WTC11 (cell line): ENCODE measurements around the gene USP44. TPM values are rescaled to one million over a fixed set of nuclear protein-coding genes. Genes with fewer than 3 reads are reported as not detected.

ENCODE experiments used
- ATAC-seq: fragments of 200-7000 bp; cut with Tn5 transposase; 2 replicates; pipeline ENCODE4 v1.10.0; 2021; ENCODE audit warnings: mild to moderate bottlenecking, moderate library complexity
- CTCF ChIA-PET: fragments of 300-600 bp; sonication (Branson Sonifier 250); formaldehyde crosslinking; loops from one replicate; lab custom pipeline; 2021; ENCODE audit warnings: antibody characterized with exemption; lab: Charles Lee
- POLR2A ChIA-PET: fragments of 350-600 bp; sonication (Branson Sonifier 250); formaldehyde crosslinking; loops from one replicate; lab custom pipeline; 2021; ENCODE audit warnings: antibody characterized with exemption; lab: Charles Lee
- DNase-seq: peaks from one replicate; pipeline ENCODE4 v3.0.0; 2021; ENCODE audit warnings: low spot score
- H3K27ac Mint-ChIP-seq: 2 replicates; pipeline ENCODE4 v1.8.0; 2021; ENCODE audit warnings: mixed read lengths
- H3K27me3 Mint-ChIP-seq: 2 replicates; pipeline ENCODE4 v1.8.0; 2021; ENCODE audit warnings: low read depth, mild to moderate bottlenecking, moderate library complexity, mixed read lengths
- H3K36me3 Mint-ChIP-seq: 2 replicates; pipeline ENCODE4 v1.8.0; 2021; ENCODE audit warnings: mixed read lengths
- H3K4me1 Mint-ChIP-seq: 2 replicates; pipeline ENCODE4 v1.8.0; 2022; ENCODE audit warnings: mixed read lengths
- H3K4me3 Mint-ChIP-seq: 2 replicates; pipeline ENCODE4 v1.8.0; 2021; ENCODE audit warnings: mild to moderate bottlenecking, moderate library complexity, mixed read lengths
- H3K9me3 Mint-ChIP-seq: 2 replicates; pipeline ENCODE4 v1.8.0; 2021; ENCODE audit warnings: mixed read lengths
- ELF4 ChIP-seq: sonication (generic); formaldehyde crosslinking; IDR thresholded peaks from 2 replicates; pipeline ENCODE4 v1.8.1; 2022; ENCODE audit warnings: low read depth, mild to moderate bottlenecking, moderate library complexity, missing genetic modification reagents
- EMX1 ChIP-seq: fragments of 250-450 bp; sonication (Bioruptor Pico); IDR thresholded peaks from 2 replicates; pipeline ENCODE4 v1.8.0; 2021; ENCODE audit warnings: mild to moderate bottlenecking
- GABPB1 ChIP-seq: sonication (generic); formaldehyde crosslinking; IDR thresholded peaks from 2 replicates; pipeline ENCODE4 v1.8.1; 2023; ENCODE audit warnings: mild to moderate bottlenecking, missing genetic modification reagents
- KAT7 ChIP-seq: sonication (generic); formaldehyde crosslinking; IDR thresholded peaks from 2 replicates; pipeline ENCODE4 v1.8.1; 2023; ENCODE audit warnings: missing genetic modification reagents, mild to moderate bottlenecking, borderline replicate concordance
- NR2C2 ChIP-seq: sonication (generic); formaldehyde crosslinking; IDR thresholded peaks from 2 replicates; pipeline ENCODE4 v1.8.0; 2022; ENCODE audit warnings: mild to moderate bottlenecking, missing genetic modification reagents
- SOX15 ChIP-seq: fragments of 250-450 bp; sonication (Bioruptor Pico); IDR thresholded peaks from 2 replicates; pipeline ENCODE4 v1.9.0; 2021; ENCODE audit warnings: mild to moderate bottlenecking
- ZNF121 ChIP-seq: sonication (generic); formaldehyde crosslinking; IDR thresholded peaks from 2 replicates; pipeline ENCODE4 v1.8.0; 2023; ENCODE audit warnings: missing genetic modification reagents
- ZNF263 ChIP-seq: sonication (generic); formaldehyde crosslinking; IDR thresholded peaks from 2 replicates; pipeline ENCODE4 v1.8.1; 2022; ENCODE audit warnings: low read depth, mild to moderate bottlenecking, moderate library complexity, missing genetic modification reagents
- ZNF416 ChIP-seq: fragments of 250-450 bp; sonication (Bioruptor Pico); IDR thresholded peaks from 2 replicates; pipeline ENCODE4 v1.9.0; 2021; ENCODE audit warnings: mild to moderate bottlenecking, inconsistent platforms
- ZNF671 ChIP-seq: fragments of 250-450 bp; sonication (Bioruptor Pico); IDR thresholded peaks from 2 replicates; pipeline ENCODE4 v1.8.0; 2021; ENCODE audit warnings: mild to moderate bottlenecking
- total RNA-seq: library from RNA; stranded (reverse); gene quantifications from 3 replicates; pipeline ENCODE4 v1.2.3, GENCODE V29; 2021
- TF ChIP-seq, protein P1 (sequence below): sonication (generic); formaldehyde crosslinking; IDR thresholded peaks from 2 replicates; pipeline ENCODE4 v1.8.1; 2022; ENCODE audit warnings: mild to moderate bottlenecking, moderate library complexity, missing genetic modification reagents
- TF ChIP-seq, protein P2 (sequence below): fragments of 250-450 bp; sonication (Bioruptor Pico); IDR thresholded peaks from 2 replicates; pipeline ENCODE4 v1.9.0; 2021; ENCODE audit warnings: mild to moderate bottlenecking
- TF ChIP-seq, protein P3 (sequence below): sonication (generic); formaldehyde crosslinking; IDR thresholded peaks from 2 replicates; pipeline ENCODE4 v1.8.1; 2023; ENCODE audit warnings: mild to moderate bottlenecking, missing genetic modification reagents, moderate library complexity
- TF ChIP-seq, protein P4 (sequence below): fragments of 200-600 bp; IDR thresholded peaks from 2 replicates; pipeline ENCODE4 v1.8.0; 2022; ENCODE audit warnings: antibody characterized with exemption
- TF ChIP-seq, protein P5 (sequence below): fragments of 250-450 bp; sonication (Bioruptor Pico); conservative IDR thresholded peaks from 2 replicates; pipeline ENCODE4 v1.9.0; 2021; ENCODE audit warnings: mild to moderate bottlenecking
- TF ChIP-seq, protein P6 (sequence below): sonication (generic); formaldehyde crosslinking; IDR thresholded peaks from 2 replicates; pipeline ENCODE4 v1.8.0; 2023; ENCODE audit warnings: missing genetic modification reagents, mild to moderate bottlenecking, borderline replicate concordance
- TF ChIP-seq, protein P7 (sequence below): sonication (generic); formaldehyde crosslinking; IDR thresholded peaks from 2 replicates; pipeline ENCODE4 v1.8.1; 2023; ENCODE audit warnings: mild to moderate bottlenecking, missing genetic modification reagents
- TF ChIP-seq, protein P8 (sequence below): sonication (generic); formaldehyde crosslinking; IDR thresholded peaks from 2 replicates; pipeline ENCODE4 v1.8.0; 2022; ENCODE audit warnings: mild to moderate bottlenecking, missing genetic modification reagents

The USP44 gene
- total RNA-seq, 1 experiment from 2014 or later = 93.4 TPM

DNA sequence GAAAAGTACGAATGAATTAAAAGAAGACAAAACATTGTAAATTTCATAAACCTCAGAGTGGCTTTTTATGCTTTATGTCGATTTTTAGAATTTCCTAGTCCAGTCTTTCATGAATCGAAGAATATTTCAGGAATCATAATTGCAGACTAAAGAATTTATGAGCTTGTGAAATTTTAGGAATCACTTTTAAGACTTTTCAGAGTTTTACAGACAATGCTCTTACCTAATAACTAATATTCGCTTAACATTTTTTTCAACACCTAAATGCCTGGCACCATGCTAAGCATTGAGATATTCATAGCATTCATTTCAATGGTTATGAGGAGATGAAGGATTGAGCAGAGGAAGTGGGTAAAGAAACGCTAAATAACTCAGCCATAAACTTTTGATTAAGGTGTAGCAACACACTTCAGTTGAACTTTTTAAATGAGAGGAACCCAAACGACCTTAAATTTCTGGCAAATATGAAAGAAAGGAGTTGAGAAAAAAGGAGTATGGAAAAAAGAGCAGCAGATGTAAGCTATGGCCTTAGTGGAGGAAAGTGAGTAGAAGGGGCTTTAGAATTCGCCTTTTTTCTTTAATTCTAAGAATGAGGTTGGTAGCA, 739 bp upstream of the USP44 start:
- ChIA-PET CTCF (interaction anchor here (2.1 kb wide), 1 partner anchor 21 kb away, joined by 5 read pairs; no protein-coding TSS in a partner anchor), POLR2A (interaction anchor here (0.9 kb wide), 1 partner anchor 16 kb away, joined by 4 read pairs; no protein-coding TSS in a partner anchor)
- Mint-ChIP-seq H3K9me3 (0 out of 2 replicates have a peak, but pooled peaks cover 4% of the 10 kb centered on the region), H3K4me1 (peaks cover 46% of the 10 kb centered on the region), H3K36me3 (peaks cover 10% of the 10 kb centered on the region), H3K4me3 (peak overlapping the region; percentile 91), H3K27me3 (no peaks in the 10 kb centered on the region), H3K27ac (peak overlapping the region; percentile 99)
- TF ChIP-seq ZNF416 (CRISPR knock-in tag) (no peak), EMX1 (no peak), ELF4 (CRISPR knock-in tag) (no peak), KAT7 (CRISPR knock-in tag) (no peak), SOX15 (CRISPR knock-in tag) (no peak), ZNF671 (CRISPR knock-in tag) (no peak), NR2C2 (CRISPR knock-in tag) (no peak), GABPB1 (CRISPR knock-in tag) (no peak), ZNF263 (CRISPR knock-in tag) (no peak)
- TF ChIP-seq, protein P1, sequence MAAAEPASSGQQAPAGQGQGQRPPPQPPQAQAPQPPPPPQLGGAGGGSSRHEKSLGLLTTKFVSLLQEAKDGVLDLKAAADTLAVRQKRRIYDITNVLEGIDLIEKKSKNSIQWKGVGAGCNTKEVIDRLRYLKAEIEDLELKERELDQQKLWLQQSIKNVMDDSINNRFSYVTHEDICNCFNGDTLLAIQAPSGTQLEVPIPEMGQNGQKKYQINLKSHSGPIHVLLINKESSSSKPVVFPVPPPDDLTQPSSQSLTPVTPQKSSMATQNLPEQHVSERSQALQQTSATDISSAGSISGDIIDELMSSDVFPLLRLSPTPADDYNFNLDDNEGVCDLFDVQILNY = no peak
- TF ChIP-seq, protein P2, sequence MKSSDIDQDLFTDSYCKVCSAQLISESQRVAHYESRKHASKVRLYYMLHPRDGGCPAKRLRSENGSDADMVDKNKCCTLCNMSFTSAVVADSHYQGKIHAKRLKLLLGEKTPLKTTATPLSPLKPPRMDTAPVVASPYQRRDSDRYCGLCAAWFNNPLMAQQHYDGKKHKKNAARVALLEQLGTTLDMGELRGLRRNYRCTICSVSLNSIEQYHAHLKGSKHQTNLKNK (CRISPR knock-in tag) = no peak
- TF ChIP-seq, protein P3, sequence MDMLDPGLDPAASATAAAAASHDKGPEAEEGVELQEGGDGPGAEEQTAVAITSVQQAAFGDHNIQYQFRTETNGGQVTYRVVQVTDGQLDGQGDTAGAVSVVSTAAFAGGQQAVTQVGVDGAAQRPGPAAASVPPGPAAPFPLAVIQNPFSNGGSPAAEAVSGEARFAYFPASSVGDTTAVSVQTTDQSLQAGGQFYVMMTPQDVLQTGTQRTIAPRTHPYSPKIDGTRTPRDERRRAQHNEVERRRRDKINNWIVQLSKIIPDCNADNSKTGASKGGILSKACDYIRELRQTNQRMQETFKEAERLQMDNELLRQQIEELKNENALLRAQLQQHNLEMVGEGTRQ (CRISPR knock-in tag) = no peak
- TF ChIP-seq, protein P4, sequence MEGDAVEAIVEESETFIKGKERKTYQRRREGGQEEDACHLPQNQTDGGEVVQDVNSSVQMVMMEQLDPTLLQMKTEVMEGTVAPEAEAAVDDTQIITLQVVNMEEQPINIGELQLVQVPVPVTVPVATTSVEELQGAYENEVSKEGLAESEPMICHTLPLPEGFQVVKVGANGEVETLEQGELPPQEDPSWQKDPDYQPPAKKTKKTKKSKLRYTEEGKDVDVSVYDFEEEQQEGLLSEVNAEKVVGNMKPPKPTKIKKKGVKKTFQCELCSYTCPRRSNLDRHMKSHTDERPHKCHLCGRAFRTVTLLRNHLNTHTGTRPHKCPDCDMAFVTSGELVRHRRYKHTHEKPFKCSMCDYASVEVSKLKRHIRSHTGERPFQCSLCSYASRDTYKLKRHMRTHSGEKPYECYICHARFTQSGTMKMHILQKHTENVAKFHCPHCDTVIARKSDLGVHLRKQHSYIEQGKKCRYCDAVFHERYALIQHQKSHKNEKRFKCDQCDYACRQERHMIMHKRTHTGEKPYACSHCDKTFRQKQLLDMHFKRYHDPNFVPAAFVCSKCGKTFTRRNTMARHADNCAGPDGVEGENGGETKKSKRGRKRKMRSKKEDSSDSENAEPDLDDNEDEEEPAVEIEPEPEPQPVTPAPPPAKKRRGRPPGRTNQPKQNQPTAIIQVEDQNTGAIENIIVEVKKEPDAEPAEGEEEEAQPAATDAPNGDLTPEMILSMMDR = no peak
- TF ChIP-seq, protein P5, sequence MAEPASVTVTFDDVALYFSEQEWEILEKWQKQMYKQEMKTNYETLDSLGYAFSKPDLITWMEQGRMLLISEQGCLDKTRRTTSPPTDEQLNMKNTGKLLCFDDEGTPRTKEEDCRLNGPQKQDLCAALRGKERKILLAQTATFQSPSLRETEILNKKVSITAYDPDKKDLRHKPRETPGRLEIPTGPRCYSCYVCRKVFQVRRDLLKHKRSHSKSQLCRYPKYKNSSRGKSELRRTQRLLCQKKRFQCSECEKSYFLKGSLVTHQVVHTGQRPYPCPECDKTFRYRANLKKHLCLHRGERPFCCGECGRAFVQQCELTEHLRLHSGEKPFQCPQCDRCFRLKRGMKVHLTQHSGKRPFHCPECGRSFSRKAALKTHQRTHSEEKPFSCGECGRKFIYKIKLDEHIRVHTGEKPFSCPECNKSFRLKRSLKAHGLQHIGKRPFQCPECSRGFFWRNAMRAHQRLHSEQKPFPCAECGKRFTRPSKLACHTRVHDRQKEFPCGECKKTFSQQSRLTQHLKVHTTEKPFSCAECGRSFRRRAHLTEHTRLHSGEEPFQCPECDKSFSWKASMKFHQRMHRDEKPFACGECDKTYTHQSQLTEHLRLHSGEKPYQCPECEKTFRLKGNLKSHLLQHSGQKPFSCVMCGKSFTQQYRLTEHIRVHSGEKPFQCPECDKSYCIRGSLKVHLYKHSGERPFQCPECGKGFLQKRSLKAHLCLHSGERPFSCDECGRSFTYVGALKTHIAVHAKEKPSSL = no peak
- ATAC-seq (no peak), DNase-seq (no peak)

DNA sequence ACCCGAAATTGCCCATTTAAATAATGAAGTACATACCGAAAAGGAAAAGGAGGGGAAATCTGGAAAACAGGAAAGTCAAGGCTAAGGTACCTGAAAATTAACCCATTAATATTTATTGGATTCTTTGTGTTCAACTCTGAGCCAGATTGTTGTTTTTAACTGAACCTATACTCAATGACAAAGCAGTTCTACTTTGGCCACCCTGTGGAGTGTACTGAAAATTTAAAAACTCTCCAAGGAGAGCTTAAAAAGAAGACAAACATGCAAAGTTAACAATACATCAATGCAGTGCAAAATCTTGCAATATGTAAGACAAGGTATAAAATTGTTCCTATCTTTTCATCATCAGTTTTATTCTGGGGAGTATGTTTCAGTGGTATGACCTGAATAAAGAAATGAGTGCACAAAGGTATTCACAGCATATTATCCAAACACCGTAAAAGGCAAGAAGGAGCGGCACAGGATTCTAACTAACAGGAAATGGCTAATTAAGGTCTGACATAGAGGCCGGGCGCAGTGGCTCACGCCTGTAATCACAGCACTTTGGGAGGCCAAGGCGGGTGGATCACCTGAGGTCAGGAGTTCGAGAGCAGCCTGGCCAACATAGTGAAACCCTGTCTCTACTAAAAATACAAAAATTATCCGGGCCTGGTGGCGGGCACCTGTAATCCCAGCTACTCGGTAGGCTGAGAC, 1.7 kb downstream of the USP44 start:
- Mint-ChIP-seq H3K4me3 (peak overlapping the region; percentile 91), H3K27ac (peak overlapping the region; percentile 98), H3K36me3 (peaks cover 10% of the 10 kb centered on the region), H3K9me3 (0 out of 2 replicates have a peak, but pooled peaks cover 4% of the 10 kb centered on the region), H3K4me1 (peaks cover 56% of the 10 kb centered on the region), H3K27me3 (no peaks in the 10 kb centered on the region)
- peak; percentile 32 for DNase-seq
- peak; percentile 94 for TF ChIP-seq ZNF121 (CRISPR knock-in tag)
- TF ChIP-seq, protein P6, sequence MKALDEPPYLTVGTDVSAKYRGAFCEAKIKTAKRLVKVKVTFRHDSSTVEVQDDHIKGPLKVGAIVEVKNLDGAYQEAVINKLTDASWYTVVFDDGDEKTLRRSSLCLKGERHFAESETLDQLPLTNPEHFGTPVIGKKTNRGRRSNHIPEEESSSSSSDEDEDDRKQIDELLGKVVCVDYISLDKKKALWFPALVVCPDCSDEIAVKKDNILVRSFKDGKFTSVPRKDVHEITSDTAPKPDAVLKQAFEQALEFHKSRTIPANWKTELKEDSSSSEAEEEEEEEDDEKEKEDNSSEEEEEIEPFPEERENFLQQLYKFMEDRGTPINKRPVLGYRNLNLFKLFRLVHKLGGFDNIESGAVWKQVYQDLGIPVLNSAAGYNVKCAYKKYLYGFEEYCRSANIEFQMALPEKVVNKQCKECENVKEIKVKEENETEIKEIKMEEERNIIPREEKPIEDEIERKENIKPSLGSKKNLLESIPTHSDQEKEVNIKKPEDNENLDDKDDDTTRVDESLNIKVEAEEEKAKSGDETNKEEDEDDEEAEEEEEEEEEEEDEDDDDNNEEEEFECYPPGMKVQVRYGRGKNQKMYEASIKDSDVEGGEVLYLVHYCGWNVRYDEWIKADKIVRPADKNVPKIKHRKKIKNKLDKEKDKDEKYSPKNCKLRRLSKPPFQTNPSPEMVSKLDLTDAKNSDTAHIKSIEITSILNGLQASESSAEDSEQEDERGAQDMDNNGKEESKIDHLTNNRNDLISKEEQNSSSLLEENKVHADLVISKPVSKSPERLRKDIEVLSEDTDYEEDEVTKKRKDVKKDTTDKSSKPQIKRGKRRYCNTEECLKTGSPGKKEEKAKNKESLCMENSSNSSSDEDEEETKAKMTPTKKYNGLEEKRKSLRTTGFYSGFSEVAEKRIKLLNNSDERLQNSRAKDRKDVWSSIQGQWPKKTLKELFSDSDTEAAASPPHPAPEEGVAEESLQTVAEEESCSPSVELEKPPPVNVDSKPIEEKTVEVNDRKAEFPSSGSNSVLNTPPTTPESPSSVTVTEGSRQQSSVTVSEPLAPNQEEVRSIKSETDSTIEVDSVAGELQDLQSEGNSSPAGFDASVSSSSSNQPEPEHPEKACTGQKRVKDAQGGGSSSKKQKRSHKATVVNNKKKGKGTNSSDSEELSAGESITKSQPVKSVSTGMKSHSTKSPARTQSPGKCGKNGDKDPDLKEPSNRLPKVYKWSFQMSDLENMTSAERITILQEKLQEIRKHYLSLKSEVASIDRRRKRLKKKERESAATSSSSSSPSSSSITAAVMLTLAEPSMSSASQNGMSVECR (CRISPR knock-in tag) = no peak
- TF ChIP-seq, protein P7, sequence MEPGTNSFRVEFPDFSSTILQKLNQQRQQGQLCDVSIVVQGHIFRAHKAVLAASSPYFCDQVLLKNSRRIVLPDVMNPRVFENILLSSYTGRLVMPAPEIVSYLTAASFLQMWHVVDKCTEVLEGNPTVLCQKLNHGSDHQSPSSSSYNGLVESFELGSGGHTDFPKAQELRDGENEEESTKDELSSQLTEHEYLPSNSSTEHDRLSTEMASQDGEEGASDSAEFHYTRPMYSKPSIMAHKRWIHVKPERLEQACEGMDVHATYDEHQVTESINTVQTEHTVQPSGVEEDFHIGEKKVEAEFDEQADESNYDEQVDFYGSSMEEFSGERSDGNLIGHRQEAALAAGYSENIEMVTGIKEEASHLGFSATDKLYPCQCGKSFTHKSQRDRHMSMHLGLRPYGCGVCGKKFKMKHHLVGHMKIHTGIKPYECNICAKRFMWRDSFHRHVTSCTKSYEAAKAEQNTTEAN (CRISPR knock-in tag) = 0 out of 2 replicates have a peak, but pooled peaks have one; percentile 47
- TF ChIP-seq, protein P8, sequence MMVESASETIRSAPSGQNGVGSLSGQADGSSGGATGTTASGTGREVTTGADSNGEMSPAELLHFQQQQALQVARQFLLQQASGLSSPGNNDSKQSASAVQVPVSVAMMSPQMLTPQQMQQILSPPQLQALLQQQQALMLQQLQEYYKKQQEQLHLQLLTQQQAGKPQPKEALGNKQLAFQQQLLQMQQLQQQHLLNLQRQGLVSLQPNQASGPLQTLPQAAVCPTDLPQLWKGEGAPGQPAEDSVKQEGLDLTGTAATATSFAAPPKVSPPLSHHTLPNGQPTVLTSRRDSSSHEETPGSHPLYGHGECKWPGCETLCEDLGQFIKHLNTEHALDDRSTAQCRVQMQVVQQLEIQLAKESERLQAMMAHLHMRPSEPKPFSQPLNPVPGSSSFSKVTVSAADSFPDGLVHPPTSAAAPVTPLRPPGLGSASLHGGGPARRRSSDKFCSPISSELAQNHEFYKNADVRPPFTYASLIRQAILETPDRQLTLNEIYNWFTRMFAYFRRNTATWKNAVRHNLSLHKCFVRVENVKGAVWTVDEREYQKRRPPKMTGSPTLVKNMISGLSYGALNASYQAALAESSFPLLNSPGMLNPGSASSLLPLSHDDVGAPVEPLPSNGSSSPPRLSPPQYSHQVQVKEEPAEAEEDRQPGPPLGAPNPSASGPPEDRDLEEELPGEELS (CRISPR knock-in tag) = peak; percentile 48; the same call in 1 of the 2 replicates
- no peak for ATAC-seq
- POLR2A ChIA-PET = interaction anchor here (0.8 kb wide), 1 partner anchor 15 kb away, joined by 4 read pairs; no protein-coding TSS in a partner anchor
- CTCF ChIA-PET = interaction anchor here (0.6 kb wide), 1 partner anchor 132 kb away, joined by 4 read pairs; no protein-coding TSS in a partner anchor
